GM21576 (cell line): ENCODE measurements around the gene IDH3A.

Source experiments
- ATAC-seq: cut with Tn5 transposase; IDR thresholded peaks from one replicate; pipeline ENCODE4 v1.9.1; 2021; ENCODE audit warnings: mild to moderate bottlenecking, moderate library complexity; ENCODE audit not compliant: unreplicated experiment

Gene IDH3A

DNA sequence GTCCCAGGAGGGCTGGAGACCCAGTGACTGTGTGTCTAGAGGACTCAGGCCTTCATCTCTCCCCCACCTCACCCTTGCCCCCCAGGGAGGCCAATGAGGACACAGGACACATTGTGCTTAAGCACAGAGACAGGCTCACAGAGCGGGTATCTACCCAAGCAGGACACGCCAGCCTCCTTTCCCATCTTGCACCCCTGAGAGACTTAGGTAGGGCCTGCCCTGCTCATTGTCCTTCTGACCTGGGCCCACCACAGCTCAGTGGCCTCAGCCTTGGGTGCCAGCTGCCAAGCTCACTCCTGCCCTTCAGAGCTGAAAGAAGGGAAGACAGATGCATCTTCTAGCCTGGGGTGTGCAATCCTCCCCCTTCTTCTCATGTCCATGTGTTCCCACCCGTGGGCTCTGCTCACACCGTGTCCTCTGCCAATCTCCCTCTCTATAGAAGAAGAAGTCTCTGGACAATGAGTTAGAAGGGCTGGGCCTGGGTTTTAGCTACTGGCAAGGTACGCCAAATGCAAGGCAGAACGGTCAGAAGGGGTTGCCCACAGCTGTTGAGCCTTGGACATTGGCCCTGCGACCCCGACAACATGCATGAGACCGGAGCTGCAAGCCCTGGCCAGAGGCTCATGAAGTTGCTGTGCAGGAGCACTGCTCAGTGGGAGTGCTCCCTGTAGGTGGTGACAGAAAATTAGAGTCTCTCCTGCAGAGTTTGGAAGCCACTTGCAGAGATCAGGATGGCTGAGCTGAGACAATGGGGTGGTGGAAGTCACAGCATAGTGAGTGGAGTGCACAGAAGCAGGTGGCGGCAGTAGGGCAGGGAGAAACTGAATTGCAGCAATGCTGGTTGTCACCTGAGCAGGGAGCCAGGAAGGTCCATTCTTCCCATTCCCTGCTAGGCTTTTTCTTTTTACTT is 52.4 kb downstream of the IDH3A start:
- ATAC-seq: no peak

DNA sequence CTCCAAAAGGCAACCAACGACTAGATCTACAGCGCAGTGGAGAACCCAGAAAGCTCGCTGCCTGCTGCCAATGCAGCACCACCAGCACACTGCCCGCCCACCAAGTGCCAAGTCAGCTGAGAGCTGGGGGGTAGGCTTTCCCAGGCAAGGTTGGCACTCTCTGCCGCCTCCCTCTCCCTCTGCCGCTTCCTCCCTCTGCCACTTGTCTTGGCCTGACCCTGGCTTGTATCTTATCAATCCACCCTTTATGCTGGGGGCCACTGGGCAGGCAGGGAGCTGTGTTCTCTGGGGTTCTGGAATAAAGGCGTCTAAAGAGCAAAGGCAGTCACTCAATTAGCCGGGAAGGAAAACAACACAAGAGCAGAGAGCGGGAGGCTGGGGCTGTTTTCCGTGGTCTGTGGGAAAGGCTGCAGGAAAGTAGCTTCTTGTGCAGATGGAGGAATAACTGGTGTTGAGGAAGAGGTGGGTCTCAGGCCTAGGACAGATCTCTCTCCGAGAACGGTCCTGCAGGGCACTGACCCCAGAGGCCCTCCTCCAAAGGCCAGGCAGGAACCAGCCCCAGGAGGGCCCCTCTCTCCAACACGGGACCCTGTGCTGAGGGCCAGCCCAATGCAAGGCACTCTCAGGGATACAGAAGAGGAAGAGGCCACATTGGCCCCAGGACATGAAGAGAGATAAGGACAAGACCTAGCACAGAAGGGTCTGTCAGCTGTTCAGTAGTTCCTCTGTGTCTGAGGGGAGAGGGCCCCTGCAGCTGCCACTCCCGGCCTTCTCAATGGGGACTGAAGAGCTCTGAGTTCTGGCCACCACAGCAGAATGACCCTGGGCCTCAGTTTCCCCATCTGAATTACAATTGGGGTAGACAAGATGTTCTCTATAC is 54.4 kb downstream of the IDH3A start:
- ATAC-seq: no peak

DNA sequence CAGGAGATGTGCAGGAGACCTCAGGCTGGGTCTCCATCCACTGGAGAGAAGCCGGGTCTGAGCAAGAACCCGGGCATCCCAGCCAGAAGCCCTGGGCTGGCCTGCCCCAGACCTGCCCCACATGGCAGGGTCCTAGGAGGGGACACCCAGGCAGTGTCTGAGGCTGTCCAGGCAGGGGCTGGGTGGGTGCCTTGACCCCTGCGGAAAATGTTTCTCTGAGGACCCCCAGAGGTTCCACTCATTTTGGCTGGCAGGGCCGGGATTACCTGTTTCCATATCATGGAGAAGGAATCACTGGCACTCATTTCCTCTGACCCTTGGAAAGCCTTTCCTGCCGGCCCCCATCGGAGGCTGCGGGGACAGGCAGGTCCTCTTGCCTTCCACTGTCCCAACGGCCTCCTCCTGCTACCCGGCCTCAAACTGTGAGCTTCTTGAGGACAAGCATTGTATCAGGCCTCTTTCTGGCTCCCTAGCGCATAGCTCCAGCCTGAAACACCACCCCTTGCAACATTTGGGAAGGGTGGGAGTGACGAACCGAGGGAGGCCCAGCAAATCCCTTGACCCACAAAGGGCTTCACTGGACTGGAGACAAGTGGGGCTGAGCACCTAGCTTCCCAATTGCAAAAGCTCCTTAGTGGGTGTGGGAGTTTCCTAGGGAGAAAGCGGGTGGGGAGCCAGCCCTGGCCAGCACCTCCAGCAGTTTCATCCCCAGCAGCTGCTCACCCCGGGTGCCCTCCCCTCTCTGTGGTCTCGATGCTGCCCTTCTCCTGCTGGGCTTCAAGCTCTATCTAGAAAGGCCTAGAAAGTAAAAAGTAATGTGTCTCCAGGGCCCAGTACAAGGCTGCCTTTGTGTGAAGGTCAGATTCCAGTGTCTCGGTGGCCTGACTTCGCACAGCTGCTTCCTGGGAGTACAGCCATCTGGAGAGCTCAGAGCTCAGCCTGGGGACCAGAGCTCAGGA is 55.5 kb downstream of the IDH3A start:
- ATAC-seq: no peak

DNA sequence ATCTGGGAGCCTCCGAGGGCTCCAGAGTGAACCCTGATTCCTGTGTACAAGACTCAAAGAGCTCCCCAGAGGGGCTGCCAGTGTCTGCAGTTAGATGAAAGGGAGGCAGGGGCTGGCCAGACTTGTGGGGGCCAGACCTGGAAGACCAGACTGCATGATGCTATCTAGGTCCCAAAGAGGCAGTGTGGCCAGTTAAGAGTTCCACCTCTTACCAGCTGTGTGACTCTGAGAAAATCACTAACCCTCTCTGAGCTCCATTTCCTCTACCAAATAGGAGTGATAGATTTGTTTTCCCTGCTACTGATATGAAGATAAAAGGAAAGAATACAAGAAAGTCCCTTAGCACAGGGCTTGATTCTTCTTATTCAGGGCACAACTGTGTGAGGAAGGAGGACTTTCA is 56.2 kb downstream of the IDH3A start:
- ATAC-seq: no peak

DNA sequence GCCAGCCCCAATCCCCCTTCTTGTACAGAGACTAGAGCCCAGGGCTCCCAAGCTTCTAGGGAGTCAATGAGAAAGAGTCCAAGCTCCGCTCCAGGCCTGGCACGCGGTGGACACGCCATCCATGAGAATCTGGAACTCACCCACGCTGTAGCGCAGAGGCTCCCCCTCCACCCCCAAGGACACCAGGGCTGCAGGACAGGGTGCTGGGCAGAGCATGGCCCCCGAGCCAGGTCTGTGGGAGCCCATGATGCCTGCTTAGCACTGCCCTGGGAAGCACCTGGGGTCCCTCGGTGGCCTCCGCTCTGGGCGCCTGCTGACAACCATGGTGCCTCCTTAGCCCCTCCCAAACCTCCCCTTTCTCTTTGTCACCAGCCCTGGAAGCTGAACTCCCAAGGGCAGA is 56.7 kb downstream of the IDH3A start:
- ATAC-seq: no peak

DNA sequence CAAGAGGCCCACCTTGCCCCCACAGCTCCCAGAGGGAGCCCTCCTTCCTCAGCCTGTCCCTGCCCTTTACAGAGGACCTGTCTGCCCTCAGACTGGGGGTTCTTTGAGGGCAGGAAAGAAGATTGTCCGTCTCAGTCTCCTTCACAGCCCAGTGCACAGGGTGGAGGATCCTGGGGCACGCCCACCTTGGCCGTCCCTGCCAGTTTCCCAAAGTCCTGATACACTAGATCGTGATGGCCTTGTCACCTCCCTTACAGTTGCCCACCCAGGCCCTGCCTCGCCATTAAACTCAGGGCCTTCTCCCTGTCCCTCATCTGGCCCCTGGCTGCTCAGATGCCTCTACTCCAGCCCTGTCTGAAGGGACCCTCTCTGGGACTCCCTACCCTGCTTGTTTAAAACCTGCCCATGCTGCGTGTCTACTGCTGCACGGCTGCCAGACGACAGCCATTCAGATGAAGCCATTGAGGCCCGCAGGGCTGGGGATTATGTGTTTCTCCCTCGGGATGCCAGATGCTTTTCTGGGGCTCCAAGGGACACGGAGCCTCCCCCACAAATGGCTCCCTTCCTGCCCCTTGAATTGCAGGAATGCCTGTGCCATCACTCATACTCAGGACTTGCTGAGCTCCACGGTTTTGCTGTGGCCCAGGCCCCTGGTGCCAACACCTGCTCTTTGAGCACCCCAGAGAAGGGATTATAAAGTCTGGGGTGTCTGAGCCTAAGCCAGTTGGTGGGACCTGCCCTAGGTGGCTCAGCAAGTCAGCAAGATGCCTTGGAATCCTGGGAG is 57.4 kb downstream of the IDH3A start:
- no peak for ATAC-seq

DNA sequence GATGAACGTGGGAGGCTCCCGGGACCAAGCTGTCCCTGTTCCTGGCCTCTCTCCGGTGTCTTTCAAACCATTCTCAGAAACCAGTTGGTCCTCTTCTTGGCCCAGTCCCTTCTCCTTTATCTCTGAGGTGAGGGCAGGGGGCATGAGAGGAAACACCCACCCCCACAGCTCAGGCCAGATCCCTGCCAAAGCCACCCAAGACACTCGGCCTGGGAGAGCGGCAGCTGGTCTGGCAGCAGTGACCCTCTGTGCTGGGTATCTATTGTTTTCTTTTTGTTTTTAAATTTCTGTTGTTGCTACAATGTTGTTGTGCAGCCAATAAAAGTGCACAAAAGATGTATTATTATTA is 57.9 kb downstream of the IDH3A start:
- no peak for ATAC-seq

DNA sequence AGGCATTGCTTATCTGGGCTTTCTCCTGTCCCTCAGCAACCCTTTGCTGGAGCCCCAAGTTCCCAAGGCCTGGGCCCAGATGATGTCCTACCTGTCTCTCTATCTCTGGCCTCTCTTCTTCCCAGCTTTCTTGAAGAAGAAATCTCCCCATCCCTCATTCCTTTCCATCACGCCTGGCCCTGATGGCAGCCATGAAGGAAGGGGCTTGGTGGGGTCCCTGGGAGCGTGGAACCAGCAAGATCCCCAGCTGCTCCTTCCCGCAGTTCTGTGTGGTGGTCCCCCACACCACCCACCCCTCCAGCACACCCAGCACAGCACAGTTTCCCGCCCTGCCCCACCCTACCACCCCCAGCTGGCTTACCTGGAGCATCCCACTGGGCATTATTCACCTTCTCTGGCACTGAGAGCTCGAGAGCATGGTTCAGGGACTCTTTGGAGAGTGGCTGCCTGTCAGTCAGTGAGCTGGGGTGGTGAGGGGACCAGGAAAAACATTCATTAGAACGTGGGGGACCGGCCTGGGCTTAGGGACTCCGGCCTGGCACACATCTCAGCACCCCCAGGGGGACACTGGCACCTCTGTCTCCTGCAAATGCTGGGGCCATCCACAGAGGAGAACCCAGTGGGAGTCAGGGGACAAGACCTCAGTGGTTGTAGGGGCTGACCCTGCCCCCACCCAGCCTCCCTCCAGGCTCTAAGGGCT is 58.6 kb downstream of the IDH3A start:
- no peak for ATAC-seq

DNA sequence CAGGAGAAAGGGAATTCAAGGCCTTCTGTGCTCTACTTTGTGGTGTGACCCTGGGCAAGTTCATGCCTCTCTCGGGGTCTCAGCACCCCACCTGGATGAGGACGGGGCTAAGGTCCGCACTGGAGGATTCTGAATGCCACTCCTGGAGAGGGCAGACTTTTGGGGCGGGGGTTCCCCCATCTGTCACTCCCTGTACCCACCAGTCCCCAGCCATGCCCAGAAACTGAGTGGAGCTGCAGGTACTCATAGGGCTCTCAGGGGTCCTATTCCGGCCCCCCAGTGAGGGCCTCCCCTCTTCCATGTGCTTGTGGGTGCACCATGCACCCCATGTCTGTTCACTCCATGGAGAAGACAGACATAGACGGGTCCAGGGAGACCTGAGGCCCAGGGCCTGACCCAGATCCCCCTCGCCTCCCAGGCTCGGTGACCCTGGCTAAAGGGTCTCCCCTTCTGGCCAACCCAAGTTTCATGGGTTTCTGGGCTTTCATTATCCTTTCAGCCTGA is 59.2 kb downstream of the IDH3A start:
- no peak for ATAC-seq

DNA sequence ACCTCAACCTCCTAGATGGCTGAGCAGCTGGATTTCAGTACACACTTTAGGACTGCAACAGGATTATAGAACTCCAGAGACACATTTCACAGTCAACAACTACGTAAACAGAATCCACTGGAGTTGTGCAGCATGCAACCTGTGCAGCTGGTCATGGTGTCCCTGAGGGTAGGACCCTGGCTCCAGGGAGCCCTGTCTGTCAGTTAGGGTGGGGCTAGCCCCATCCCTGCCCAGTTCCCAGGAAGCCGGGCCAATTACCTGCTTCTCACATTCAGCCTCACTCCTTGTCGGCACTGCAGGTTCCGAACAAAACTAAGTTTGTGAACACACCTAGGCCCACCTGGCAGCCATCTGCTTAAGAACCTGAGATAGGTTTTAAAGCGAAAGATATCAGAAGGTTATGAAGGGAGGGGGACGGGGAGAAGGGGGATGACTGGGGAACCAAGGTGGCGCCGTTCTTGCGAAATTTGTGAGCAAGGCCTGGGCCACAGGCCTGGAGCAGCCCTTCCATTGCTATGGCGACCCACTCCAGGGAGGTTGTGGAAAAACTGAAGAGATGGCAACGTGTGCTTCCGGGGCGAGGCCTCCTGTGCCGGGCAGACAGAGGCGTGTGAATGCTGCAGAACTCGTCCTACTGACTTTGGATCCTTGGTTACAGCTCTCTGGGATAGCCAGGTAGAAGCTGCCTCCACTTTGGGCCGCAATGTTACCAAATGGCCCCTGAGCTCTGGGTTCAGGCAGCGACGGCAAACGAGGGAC is 59.9 kb downstream of the IDH3A start:
- no peak for ATAC-seq

DNA sequence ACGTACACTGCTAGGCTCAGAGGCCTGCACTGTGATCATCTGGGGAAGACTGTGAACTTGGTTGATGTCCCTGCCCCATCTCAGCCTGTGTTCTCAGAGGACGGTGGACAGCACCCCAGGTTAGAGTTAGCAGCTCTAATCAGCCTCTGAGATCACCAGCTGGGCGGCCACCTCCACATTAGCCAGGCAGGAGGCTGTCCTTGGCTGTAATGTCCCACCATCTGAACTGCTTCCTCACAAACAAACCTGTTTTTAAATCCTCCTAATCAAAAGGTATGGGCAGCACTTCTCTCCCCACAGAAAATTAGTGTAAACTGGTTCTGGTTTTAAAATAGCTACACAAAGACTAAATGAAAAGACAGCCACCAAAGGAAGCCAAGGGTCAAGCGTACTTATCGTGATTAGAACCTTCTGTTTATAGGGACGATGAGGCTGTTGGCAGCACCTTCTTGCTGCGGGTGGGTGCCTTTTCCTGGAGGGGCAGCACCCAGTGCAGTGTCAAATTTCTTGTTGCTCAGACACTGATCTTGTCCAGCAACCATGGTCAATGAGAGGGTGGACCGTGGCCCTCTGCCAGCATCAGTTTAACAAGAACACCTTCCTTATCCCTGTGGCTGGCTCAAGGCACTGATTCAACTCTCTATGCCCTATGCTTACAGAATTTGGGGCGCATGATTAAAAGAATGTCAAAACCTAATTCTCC is 60.6 kb downstream of the IDH3A start:
- no peak for ATAC-seq

DNA sequence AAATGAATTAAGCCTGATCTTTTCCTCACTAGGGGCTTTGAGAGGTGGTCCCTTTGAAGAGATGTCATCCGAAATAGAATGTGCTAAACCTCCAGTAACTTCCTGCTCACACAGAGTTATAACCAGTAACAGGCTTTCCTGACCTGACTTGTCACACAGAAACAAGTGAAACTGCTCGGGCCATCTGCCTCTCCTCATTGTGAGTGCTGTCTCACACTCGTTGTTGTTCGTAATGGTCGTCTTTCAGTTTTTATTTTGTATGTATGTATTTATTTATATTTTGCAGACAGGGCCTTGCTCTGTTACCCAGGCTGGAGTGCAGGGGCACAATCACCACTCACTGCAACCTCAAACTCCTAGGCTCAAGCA is 61.2 kb downstream of the IDH3A start:
- ATAC-seq: no peak

DNA sequence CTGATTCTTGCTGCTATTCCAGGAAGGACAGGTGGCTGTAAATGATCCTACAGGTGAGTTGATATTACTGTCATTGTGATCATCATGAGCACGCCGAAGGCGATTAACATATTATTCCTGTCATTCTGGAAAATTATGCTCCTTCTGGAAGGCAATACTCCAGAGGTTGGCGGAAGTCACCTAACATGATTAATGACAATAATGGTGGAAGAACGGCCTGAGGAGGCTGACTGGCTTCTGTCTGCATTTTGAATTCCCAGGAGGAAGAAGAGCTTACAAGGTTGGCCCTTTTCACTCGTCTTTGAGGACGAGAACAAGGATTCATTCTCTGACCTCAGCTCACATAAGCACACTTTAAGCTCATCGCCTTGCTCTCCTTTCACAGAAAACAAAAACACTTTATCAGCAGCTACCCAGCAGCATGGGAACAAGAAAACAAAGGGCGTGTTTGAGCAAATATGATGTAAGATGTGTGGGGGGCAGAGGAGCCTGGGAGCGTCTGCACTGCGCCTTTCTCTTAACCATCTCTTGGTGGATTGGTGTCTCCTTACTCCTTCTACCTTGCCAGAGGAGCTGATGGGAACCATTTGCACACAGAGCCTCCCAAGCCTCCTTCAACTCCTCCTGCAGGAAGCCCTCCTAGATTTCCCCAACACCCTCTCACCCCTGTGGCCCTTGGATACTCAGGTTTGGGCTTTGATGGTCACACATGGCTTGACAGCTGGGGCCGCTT is 62.2 kb downstream of the IDH3A start:
- ATAC-seq: no peak

DNA sequence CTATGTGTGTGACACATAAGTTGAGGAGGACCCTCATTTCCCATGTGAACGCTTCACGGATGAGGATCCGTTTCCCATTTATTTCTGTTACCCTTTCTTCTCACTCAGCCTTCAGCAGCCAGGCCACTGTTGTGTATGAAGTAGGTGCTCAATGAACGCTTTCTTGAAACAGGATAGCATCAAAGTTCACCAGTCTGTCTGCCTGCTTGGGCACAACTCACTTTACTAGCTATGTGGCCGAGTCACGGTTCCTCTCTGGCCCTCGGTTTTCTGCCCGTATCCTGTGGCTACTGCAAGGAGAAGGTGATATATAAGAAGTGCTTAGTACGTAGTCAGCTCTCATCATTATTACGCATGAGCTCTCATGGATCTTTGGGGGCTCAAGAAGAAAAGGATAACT is 62.8 kb downstream of the IDH3A start:
- no peak for ATAC-seq

DNA sequence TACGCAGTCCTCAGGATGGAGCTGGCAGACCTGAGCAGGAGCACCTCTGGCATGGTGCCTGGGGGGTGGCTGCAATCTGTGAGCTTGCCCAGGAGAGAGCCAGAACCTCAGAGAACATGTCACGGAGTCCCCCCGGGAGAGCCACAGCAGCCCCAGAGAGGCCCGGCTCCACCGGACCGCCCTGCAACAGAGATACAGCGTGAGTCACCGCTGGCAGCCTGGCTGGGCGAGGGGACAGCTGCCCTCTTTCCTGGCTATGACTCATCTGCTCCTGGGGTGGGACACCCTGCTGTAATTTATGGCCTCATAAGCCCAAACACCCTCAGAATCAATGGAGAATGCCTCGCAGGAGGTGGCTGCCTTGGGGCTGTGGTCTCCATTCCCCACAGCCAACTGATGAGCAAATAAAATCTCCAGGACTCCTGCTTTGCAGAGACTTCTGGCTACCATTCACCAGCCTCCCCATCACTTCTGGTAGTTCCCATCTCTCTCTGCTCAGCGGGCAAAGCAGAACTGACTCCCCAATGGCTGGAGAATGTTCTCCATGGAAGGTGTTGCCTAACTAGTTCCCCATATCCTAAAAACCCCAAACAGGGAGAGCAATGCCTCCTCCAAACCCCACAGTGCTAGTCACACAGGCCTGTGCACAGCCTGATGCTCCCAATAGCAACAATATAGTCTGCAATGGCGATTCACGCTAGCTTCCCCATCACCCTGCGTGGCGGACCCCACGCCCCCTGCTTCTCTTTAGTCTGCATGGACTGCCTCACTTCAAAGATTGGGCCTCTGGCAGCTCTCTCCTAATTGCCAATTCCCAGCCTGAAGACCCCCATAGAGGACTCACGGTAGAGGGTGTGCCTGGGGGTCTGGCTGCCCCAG is 63.6 kb downstream of the IDH3A start:
- no peak for ATAC-seq

DNA sequence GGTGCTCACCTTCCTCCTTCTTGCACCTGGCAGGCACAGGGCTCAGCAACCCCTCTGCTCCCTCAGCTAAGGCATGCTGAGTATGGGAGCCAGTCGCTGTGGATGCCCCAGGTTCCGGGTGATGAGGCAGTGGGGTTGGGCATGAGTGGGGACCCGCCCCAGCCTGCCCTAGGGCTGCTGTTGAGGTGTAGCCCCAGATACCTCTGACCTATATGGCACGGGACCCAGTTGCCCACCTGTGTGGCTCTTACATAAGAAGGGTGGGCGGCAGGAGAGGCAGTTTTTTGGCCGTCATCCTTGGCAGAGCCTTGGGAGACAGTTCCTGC is 64.2 kb downstream of the IDH3A start:
- no peak for ATAC-seq

DNA sequence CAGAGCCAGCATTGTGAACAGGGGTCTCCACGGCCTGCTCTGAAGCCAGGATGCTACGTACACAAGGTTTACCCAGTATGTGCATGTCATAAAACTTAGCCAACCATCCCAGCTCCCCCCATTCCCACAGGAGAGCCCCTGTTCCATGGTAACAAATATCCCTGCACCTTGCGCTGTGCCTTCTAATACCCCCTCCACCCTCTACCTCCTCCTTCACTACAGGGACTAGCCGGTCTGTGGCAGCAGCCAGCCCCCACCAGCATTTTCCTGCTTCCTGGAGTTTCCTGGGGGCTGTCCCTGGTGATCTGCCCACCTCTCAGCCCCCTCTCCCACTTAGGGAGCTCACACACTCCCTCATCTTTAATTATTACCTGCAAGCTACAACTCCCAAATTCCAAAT is 64.8 kb downstream of the IDH3A start:
- no peak for ATAC-seq
